A549 (cell line): Measurements from ENCODE around the gene ACTR1B. TPM values are rescaled to one million over a fixed set of nuclear protein-coding genes. Genes with fewer than 3 reads are reported as not detected.

ENCODE experiments used
- ATAC-seq, 2 experiments: fragments of 200-7000 bp in 1 of 2; fragments of >200 bp in 1 of 2; cut with Nextera tagmentation in 1 of 2; cut with Tn5 transposase in 1 of 2; 3 replicates each; pipeline versions ENCODE4 v1.8.0 to v1.9.1; 2018 to 2020; ENCODE audit warnings: mild to moderate bottlenecking in 1 of 2, moderate library complexity in 1 of 2
- CTCF ChIA-PET: fragments of 300-600 bp; sonication (Branson Sonifier 250); formaldehyde crosslinking; extraction: SDS; loops from one replicate; lab custom pipeline; 2021; ENCODE audit warnings: antibody characterized with exemption, inconsistent platforms; lab: Yijun Ruan, JAX
- POLR2A ChIA-PET: fragments of 350-600 bp; formaldehyde crosslinking; extraction: SDS; loops from one replicate; lab custom pipeline; 2021; ENCODE audit warnings: antibody characterized with exemption, inconsistent platforms; lab: Yijun Ruan, JAX
- DNase-seq, 2 experiments: peaks; one replicate each; pipeline versions ENCODE4 v3.0.0 to v3.0.0-alpha.2; 2011 to 2016; ENCODE audit warnings: low read depth in 1 of 2, low spot score in 1 of 2
- FAIRE-seq: peaks from 2 replicates; lab custom pipeline; 2011; peaks lifted over from hg19 to GRCh38; lab: Jason Lieb, UNC
- H3K27ac ChIP-seq, 2 experiments: fragments of >200 bp; sonication (Bioruptor Twin); formaldehyde crosslinking; 3 replicates each; pipeline ENCODE4 v1.5.1; 2016 to 2017
- H3K4me1 ChIP-seq: fragments of >200 bp; sonication (Bioruptor Twin); formaldehyde crosslinking; 3 replicates; pipeline ENCODE4 v1.6.1; 2016
- H3K4me2 ChIP-seq: fragments of >200 bp; sonication (Bioruptor Twin); formaldehyde crosslinking; 3 replicates; pipeline ENCODE4 v1.6.1; 2016
- H3K4me3 ChIP-seq: fragments of >200 bp; sonication (Bioruptor Twin); formaldehyde crosslinking; 3 replicates; pipeline ENCODE4 v1.5.1; 2016
- H3K9me3 ChIP-seq: fragments of >200 bp; sonication (Bioruptor Twin); formaldehyde crosslinking; 3 replicates; pipeline ENCODE4 v1.6.1; 2016
- ATOH8 ChIP-seq: fragments of 250-450 bp; sonication (Bioruptor Pico); IDR thresholded peaks from 2 replicates; pipeline ENCODE4 v1.5.0; 2020; ENCODE audit warnings: low read depth, mild to moderate bottlenecking, moderate library complexity
- BHLHE40 ChIP-seq: IDR thresholded peaks from 2 replicates; pipeline ENCODE4 v1.6.1; 2012; ENCODE audit warnings: low read depth, low read length, inconsistent platforms
- CBX2 ChIP-seq: fragments of 200-600 bp; sonication (generic); IDR thresholded peaks from 2 replicates; pipeline ENCODE4 v1.6.1; 2016; ENCODE audit warnings: low read depth, mild to moderate bottlenecking, borderline replicate concordance
- CEBPB ChIP-seq, 2 experiments: fragments of >200 bp in 1 of 2; sonication (Bioruptor Twin) in 1 of 2; formaldehyde crosslinking in 1 of 2; IDR thresholded peaks; 2 replicates each; pipeline ENCODE4 v1.6.1; 2012 to 2016
- CHD4 ChIP-seq: fragments of 200-600 bp; sonication (generic); IDR thresholded peaks from 2 replicates; pipeline ENCODE4 v1.6.1; 2016; ENCODE audit warnings: antibody characterized with exemption, mild to moderate bottlenecking, borderline replicate concordance
- CTCF ChIP-seq: fragments of >200 bp; sonication (Bioruptor Twin); formaldehyde crosslinking; IDR thresholded peaks from 3 replicates; pipeline ENCODE4 v1.5.1; 2016
- ELK1 ChIP-seq: fragments of 150-350 bp; IDR thresholded peaks from 2 replicates; pipeline ENCODE4 v1.6.1; 2014; ENCODE audit warnings: low read depth, mild to moderate bottlenecking, low read length
- EP300 ChIP-seq, 2 experiments: fragments of >200 bp; sonication (Bioruptor Twin); formaldehyde crosslinking; IDR thresholded peaks; 2 replicates in 1 of 2; 3 replicates in 1 of 2; pipeline ENCODE4 v1.6.1; 2016 to 2017
- ESRRA ChIP-seq: fragments of 150-350 bp; IDR thresholded peaks from 2 replicates; pipeline ENCODE4 v1.6.1; 2014; ENCODE audit warnings: mild to moderate bottlenecking, low read length, borderline replicate concordance
- FOSL2 ChIP-seq, 2 experiments: fragments of 450-650 bp in 1 of 2; fragments of >200 bp in 1 of 2; sonication (Bioruptor Twin) in 1 of 2; formaldehyde crosslinking; IDR thresholded peaks; 2 replicates each; pipeline versions ENCODE4 v1.5.0 to v1.6.1; 2016 to 2020; ENCODE audit warnings: mild to moderate bottlenecking in 1 of 2, moderate library complexity in 1 of 2
- FOXS1 ChIP-seq: fragments of 250-450 bp; sonication (Bioruptor Pico); IDR thresholded peaks from 2 replicates; pipeline ENCODE4 v1.5.0; 2020; ENCODE audit warnings: mild to moderate bottlenecking, moderate library complexity
- GATA3 ChIP-seq: IDR thresholded peaks from 2 replicates; pipeline ENCODE4 v1.6.1; 2012; ENCODE audit warnings: borderline replicate concordance
- HDAC2 ChIP-seq: fragments of 200-600 bp; sonication (generic); IDR thresholded peaks from 2 replicates; pipeline ENCODE4 v1.6.1; 2016
- HEYL ChIP-seq: fragments of 250-450 bp; sonication (Bioruptor Pico); IDR thresholded peaks from 2 replicates; pipeline ENCODE4 v1.8.0; 2021; ENCODE audit warnings: mild to moderate bottlenecking, moderate library complexity
- HMGXB4 ChIP-seq: fragments of 250-450 bp; sonication (Bioruptor Pico); IDR thresholded peaks from 2 replicates; pipeline ENCODE4 v1.5.0; 2021; ENCODE audit warnings: mild to moderate bottlenecking, moderate library complexity, borderline replicate concordance
- JUNB ChIP-seq: fragments of >200 bp; sonication (Bioruptor Twin); formaldehyde crosslinking; IDR thresholded peaks from 2 replicates; pipeline ENCODE4 v1.6.1; 2016
- MAFK ChIP-seq: fragments of 450-650 bp; IDR thresholded peaks from 2 replicates; pipeline ENCODE4 v1.6.1; 2014; ENCODE audit not compliant: partially characterized antibody
- MYC ChIP-seq: IDR thresholded peaks from 2 replicates; pipeline ENCODE4 v1.6.1; 2012; ENCODE audit warnings: mild to moderate bottlenecking, inconsistent platforms, low read length, improper control_type of control experiment, borderline replicate concordance
- NFE2L2 ChIP-seq: fragments of 150-350 bp; conservative IDR thresholded peaks from 2 replicates; pipeline ENCODE4 v1.6.1; 2014; ENCODE audit warnings: low read length
- PBX3 ChIP-seq: IDR thresholded peaks from 2 replicates; pipeline ENCODE4 v1.6.1; 2012
- POLR2AphosphoS2 ChIP-seq: conservative IDR thresholded peaks from 2 replicates; pipeline ENCODE4 v1.6.1; 2012; ENCODE audit warnings: low read length, improper control_type of control experiment, inconsistent platforms
- RAD21 ChIP-seq, 2 experiments: fragments of >200 bp in 1 of 2; sonication (Bioruptor Twin) in 1 of 2; formaldehyde crosslinking in 1 of 2; IDR thresholded peaks in 1 of 2; conservative IDR thresholded peaks in 1 of 2; 2 replicates in 1 of 2; 3 replicates in 1 of 2; pipeline ENCODE4 v1.6.1; 2012 to 2018; ENCODE audit warnings: inconsistent platforms in 1 of 2
- RARB ChIP-seq: fragments of 250-450 bp; sonication (Bioruptor Pico); IDR thresholded peaks from 2 replicates; pipeline ENCODE4 v1.8.0; 2021; ENCODE audit warnings: mild to moderate bottlenecking, moderate library complexity
- SMC3 ChIP-seq: fragments of >200 bp; sonication (Bioruptor Twin); formaldehyde crosslinking; IDR thresholded peaks from 3 replicates; pipeline ENCODE4 v1.6.1; 2018; ENCODE audit warnings: inconsistent platforms
- ZC3H11A ChIP-seq: fragments of 450-650 bp; IDR thresholded peaks from 2 replicates; pipeline ENCODE4 v1.6.1; 2014; ENCODE audit warnings: antibody characterized with exemption, mild to moderate bottlenecking
- ZSCAN20 ChIP-seq: fragments of 250-450 bp; sonication (Bioruptor Pico); IDR thresholded peaks from 2 replicates; pipeline ENCODE4 v1.8.0; 2022; ENCODE audit warnings: mild to moderate bottlenecking, moderate library complexity
- WGBS: methylation state at CpG from one replicate; pipeline ENCODE4 v1.1.6; 2017; ENCODE audit errors: missing lambda C conversion rate; 5-methylcytosine and 5-hydroxymethylcytosine counted together
- polyA plus RNA-seq, 4 experiments: library from polyadenylated mRNA; depleted of rRNA in 3 of 4; stranded (reverse); fragments of >200 nt; fragmentation: RNase III in 1 of 4; extraction: RNeasy Plus Mini Kit Qiagen cat#74134 plus additional on column Dnase treatment in 1 of 4; gene quantifications; 2 replicates in 3 of 4; 3 replicates in 1 of 4; pipeline ENCODE4 v1.2.3, GENCODE V29; 2011 to 2017

ACTR1B gene
- polyA plus RNA-seq, 2 of the 4 experiments (the other 2 are of a cell fraction) = 24.7 to 37.6 TPM

GRCh38 chr2:97660044-97660774, 3.6 kb downstream of the ACTR1B start:
- no peaks in the 10 kb centered on the region for H3K9me3 ChIP-seq
- POLR2A ChIA-PET = interaction anchor here (1.0 kb wide), 1 partner anchor 15 kb away, joined by 3 read pairs; the partner anchor contains the start of gene COX5B
- no peak overlapping the region for H3K27ac ChIP-seq
- no peak overlapping the region for H3K4me3 ChIP-seq
- CTCF ChIA-PET = interaction anchor here (0.6 to 2.3 kb wide), 5 partner anchors 9 to 70 kb away, joined by 3 to 13 read pairs (median 6); partner anchors contain the start of gene COX5B
- peaks cover 9% of the 10 kb centered on the region for H3K4me1 ChIP-seq
- no peak for ATAC-seq
- no peak for TF ChIP-seq CBX2
- TF ChIP-seq HDAC2 = no peak
- TF ChIP-seq CHD4 = no peak
- TF ChIP-seq HMGXB4 = no peak
- TF ChIP-seq ZSCAN20 = no peak
- no peak for TF ChIP-seq SMC3
- no peak for TF ChIP-seq ATOH8 (CRISPR knock-in tag)
- TF ChIP-seq POLR2AphosphoS2 = no peak
- TF ChIP-seq NFE2L2 = no peak
- TF ChIP-seq CTCF = no peak
- no peak for TF ChIP-seq GATA3
- no peak for TF ChIP-seq EP300 (IDR thresholded peaks at IDR 0.05)
- no peak for TF ChIP-seq MAFK
- TF ChIP-seq HEYL (CRISPR knock-in tag) = no peak
- TF ChIP-seq FOXS1 (CRISPR knock-in tag) = no peak
- TF ChIP-seq BHLHE40 = no peak
- no peak for TF ChIP-seq PBX3
- FAIRE-seq = no peak
- H3K4me2 ChIP-seq = no peak overlapping the region
- no peak for DNase-seq
- WGBS = 96% methylated on average over 19 of the region's 20 CpGs

- POLR2A ChIA-PET = no interaction called here
- no peak for DNase-seq
- CTCF ChIA-PET = interaction anchor here (1.4 to 2.3 kb wide), 3 partner anchors 9 to 69 kb away, joined by 6 to 13 read pairs (median 7); no protein-coding TSS in a partner anchor
- no peak for TF ChIP-seq ZSCAN20
- TF ChIP-seq BHLHE40 = no peak
- TF ChIP-seq FOXS1 (CRISPR knock-in tag) = no peak
- no peak for TF ChIP-seq ESRRA
- TF ChIP-seq FOSL2 (IDR thresholded peaks at IDR 0.05) = no peak
- no peak for TF ChIP-seq FOSL2 (CRISPR knock-in tag; IDR thresholded peaks at IDR 0.05)
- no peak for TF ChIP-seq RARB (CRISPR knock-in tag)
- no peak for TF ChIP-seq HMGXB4
- TF ChIP-seq GATA3 = no peak
- TF ChIP-seq MYC = no peak
- no peak for TF ChIP-seq RAD21 (conservative IDR thresholded peaks at IDR 0.05 in 1 of 2, IDR thresholded peaks at IDR 0.05 in 1 of 2)
- TF ChIP-seq CEBPB (IDR thresholded peaks at IDR 0.05) = no peak
- no peak for TF ChIP-seq JUNB
- TF ChIP-seq ELK1 = no peak
- TF ChIP-seq ZC3H11A = no peak
Observed at GRCh38 chr2:97659256-97660043, 4.4 kb downstream of the ACTR1B start.

More at GRCh38 chr2:97659256-97660043, 4.4 kb downstream of the ACTR1B start:
- ATAC-seq = no peak
- H3K4me3 ChIP-seq = no peak overlapping the region
- H3K9me3 ChIP-seq = no peaks in the 10 kb centered on the region; the same call in 2 of the 3 replicates
- H3K4me2 ChIP-seq = no peak overlapping the region
- WGBS = 95% methylated on average over 29 of the region's 29 CpGs
- FAIRE-seq = no peak
- no peak overlapping the region for H3K27ac ChIP-seq
- peaks cover 9% of the 10 kb centered on the region for H3K4me1 ChIP-seq
